GM21737 (cell line): ENCODE data around the gene FHIP2A.
"Not testable (repeated sequence)": the region's sequence is repeated elsewhere in the genome, so short reads cannot be mapped to it uniquely, and the experiment has no call there.

Experiments used
- ATAC-seq: cut with Tn5 transposase; IDR thresholded peaks from one replicate; pipeline ENCODE4 v1.9.1; 2021; ENCODE audit warnings: mild to moderate bottlenecking, moderate library complexity; ENCODE audit not compliant: unreplicated experiment

Gene FHIP2A

DNA sequence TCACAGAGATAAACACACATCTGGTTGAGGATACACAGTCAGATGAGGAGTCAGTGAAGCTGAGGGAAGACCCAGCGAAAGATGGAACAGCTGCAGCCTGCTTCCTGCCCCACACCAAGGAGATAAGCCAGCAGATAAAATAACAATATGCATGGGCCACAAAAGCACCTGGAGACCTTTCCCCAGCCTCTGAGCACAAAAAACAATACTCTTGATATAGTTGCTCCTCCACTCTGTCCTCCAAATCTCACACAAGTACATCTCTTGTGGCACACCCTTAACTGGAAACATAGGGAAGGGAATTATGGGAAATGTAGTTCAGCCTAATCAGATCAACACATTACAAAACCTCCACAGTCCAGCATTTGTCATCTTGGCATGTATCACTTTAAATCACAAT lies 9.7 kb upstream of the FHIP2A start:
- ATAC-seq = no peak

DNA sequence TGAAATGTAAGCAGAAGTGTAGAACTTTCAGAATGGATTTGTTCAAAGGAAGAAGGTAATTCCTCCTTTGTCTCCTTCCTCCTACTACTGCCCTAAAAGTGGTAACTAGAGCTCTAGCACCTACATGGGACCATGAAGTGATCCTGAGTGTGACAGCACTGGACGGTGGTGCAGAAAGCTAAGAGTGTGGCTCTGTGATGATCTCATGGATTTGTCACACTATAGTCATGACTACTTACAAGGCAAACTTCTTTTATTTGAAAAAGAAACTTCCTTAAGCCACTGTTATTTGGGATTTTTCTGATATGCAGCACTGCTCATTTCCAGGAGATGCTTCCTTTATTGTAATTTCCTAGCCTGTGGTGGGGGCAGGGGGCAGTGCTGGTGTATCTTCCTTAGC lies 5.8 kb upstream of the FHIP2A start:
- ATAC-seq = no peak

DNA sequence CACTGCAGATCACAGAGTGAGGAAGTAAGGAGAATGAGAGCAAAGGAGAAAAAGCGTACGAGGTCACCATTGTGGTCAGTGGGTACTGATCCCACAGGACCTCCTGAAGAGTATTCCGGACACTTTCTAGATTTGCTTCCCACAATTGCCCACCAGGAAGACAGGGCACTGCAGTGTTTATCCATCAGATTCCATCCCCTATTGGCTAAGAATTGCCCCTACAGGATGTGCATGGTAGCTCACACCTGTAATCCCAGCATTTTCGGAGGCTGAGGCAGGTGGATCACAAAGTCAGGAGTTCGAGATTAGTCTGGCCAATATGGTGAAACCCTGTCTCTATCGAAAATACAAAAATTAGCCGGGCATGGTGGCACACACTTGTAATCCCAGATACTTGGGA lies 5.3 kb upstream of the FHIP2A start:
- no peak for ATAC-seq

DNA sequence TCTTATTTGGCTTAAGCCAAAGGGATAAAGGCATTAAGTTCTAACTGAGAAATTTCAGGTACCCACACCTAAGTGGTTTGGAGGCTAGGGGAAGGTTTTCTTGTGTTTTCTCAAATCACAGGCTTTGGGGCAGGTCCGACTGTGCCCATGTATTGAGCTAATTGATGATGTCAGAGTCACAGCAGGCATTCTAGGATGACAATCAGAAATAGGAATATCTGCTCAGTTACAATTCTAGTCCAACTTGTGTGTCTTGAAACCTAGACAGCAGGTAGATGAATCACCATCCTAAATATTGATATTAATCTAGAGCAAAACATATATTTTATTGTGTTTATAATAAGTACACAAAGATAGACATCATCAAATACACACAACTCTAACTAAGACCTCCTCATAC lies 2.3 kb upstream of the FHIP2A start:
- no peak for ATAC-seq

DNA sequence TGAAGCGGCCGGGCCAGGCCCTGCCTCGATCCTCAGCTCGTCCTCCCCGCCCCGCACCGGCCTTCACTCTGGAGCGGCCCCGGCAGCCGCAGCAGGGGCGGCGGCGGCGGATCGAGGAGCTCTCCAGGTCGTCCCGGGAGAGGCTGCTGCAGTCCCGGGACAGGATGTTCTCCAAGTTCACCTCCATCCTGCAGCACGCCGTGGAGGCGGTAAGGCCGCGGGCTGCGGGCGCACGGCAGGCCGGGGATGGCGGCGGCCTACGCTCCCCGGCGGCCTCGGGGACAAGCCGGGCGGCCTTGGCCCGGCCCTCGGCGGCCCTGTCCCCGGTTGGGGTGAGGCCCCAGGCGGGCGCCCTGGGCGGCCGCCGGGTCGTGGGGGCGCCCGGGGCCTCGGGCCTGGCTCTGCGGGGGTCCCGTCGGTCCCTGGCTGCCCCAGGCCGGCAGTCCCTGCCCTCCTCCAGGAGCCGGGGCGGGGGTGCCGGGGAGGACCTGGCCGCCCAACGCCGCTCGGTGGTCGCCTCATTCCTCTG lies 399 bp downstream of the FHIP2A start:
- ATAC-seq = peak; percentile 33

DNA sequence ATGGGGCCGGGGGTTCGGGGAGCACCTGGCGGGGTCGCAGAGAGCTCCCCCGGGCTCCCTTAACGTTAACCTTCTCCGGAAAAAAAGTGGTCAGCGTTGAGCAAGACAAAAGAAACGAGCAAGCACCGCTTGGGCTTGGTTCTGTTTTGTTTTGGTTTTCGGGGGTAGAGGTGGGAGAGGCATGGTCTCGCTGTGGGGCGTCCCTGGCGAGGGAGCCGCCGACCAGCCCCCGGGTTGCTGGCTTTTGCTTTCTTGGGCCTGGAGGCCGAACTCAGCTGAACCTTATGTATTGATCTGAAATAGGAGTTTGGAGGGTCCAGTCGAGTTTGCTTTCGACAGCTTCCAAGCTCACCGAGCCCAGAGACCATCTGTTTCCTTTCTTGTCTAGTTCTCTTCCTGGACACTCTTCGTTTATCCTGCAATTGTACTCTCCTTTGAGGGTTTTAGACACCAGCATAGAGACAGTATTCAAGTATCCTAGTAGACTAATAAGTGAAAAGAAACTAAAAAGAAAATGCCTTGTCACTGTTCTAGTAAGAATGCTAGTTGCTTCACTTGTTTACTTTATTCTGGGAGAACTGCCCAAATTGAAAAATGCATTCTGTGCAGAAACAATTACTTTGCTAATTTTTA lies 980 bp downstream of the FHIP2A start:
- peak; percentile 20 for ATAC-seq

DNA sequence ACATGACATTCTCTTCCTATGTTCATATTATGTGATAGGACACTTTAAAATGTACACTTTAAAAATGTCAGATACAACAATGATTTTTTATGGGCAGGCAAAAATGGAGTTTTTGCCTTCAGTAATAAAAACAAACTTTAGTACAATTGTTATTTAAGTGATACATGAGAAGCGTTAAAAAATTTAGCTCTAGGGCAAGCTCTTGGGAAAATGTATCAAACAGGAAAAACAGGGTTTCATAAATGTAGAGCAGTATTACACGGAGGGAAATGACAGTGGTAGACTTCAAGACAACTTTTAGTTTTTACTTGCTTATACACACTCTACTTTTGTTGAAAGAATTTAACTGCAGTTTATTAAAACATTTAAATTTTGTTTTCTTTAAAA lies 1.5 kb downstream of the FHIP2A start:
- no peak for ATAC-seq

DNA sequence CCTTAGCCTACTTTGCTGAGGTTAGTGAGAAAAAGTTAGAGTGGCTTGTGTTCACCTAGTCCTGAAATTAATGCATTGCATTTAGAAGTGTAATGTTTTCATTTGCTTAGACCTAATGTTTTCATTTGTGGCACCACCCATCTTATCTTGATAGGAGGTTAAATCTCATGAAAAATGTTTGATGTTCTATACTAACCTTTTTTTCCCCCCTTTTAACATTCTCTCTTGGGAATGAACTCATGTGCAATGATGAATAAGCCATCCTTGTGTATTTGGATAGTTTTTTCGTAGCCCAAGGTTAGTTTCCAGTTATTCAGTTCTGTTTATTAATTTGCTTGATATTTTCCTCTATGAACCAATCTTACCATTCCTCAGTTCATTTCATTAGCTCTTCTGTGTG lies 2.8 kb downstream of the FHIP2A start:
- ATAC-seq = no peak

DNA sequence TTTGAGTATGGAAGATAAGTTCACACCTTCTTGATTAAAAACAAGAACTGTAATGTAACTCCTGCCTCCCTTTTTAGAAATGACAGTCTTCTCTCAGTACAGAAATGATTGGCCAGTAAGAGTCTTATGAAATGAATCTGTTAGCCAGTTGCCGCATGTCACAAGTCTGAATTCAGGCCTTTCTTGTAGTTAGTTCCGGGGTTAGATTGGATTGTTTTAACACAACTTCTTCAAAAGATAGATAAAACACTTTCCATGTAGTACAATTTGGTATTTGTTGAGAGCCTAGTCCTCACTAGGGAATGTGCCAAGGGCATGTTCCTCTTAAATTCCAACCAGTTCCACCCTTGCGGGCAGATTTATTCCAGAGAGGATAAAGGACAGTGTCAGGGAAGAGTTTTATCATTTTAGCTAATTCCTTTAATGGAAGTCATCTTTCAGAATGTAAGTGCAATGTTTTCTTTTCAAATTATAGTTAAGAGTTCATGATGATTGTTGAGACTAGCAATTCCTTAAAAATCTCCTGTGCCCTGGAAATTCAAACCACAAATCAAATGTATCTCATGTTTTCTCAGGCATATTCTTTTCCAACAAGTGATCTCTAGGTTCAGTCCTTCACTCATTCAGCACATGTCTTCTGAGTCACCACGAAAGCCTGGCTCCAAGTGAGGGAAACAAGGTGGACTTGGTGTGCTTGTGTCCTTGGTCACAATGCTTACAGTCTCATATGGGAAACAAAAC lies 4.1 kb downstream of the FHIP2A start:
- ATAC-seq = peak; percentile 50

DNA sequence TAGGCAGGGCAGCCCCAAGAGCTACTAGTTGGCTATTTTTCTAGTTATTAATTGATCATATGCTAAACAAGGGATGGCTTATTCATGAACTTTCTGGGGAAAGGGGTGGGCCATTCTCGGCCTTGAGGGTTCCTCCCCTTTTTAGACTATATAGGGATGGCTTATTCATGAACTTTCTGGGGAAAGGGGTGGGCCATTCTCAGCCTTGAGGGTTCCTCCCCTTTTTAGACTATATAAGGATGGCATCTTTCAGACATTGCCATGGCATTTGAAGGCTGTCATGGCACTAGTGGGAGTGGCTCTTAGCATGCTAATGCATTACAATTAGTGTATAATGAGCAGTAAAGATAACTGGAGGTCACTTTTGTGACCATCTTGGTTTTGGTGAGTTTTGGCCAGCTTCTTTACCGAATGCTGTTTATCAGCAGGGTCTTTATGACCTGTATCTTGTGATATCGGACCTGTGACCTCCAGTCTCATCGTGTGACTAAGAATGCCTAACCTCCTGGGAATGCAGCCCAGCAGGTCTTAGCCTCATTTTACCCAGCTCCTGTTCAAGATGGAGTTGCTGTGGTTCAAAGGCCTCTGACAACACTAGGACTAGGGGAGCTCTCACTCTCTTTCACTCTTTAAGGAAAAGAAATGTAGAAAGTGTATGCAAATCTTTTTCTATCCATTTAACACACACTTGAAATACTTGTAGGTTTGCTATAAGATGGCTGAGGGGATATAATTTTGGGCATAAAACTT lies 7.8 kb downstream of the FHIP2A start:
- ATAC-seq = no peak

DNA sequence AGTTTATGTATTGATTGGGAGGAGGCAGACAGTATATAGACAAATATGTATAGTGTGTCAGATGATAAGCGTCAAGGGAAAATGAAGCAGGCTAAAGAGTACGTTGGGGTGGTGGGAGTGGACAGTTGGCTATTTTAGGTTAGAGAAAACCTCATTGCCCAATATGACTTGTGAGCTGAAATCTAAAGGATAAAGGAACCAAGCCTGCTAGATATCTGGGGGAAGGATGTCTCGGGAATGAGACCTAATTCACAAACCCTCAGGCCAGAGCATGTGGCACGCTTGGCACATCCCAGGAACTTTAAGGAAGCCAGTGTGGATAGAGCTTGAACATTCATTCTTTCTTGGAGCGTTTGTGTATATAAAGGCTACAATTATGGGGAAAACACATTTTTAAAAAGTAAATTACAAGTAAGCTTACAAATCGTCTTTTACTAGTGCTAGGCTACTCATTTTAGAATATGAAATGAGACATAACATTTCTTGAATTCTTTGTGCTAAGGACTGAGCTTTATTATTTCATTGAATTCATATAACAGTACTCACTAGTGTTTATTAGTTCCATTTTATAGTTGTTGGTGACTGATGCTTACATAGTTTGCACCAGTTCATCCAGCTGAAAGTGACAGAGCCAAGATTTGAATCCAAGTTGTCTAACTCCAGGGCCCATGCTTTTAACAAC lies 9.7 kb downstream of the FHIP2A start:
- ATAC-seq = no peak

DNA sequence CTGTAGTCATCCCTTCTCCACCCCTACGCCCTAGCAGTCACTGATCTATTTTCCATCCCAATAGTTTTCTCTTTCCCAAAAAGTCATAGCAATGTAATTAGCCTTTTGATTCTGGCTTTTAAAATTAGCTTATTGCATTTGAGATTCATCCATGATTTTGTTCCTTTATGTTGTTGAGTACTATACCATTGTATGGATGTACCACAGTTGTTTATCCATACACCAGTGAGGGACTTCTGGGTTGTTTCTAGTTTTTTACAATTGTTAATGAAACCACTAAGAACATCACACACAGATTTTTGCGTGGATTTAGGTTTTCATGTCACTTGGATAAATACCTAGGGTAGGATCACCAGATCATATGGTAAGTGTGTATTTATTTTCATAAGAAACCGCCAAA lies 16.1 kb downstream of the FHIP2A start:
- ATAC-seq = no peak

DNA sequence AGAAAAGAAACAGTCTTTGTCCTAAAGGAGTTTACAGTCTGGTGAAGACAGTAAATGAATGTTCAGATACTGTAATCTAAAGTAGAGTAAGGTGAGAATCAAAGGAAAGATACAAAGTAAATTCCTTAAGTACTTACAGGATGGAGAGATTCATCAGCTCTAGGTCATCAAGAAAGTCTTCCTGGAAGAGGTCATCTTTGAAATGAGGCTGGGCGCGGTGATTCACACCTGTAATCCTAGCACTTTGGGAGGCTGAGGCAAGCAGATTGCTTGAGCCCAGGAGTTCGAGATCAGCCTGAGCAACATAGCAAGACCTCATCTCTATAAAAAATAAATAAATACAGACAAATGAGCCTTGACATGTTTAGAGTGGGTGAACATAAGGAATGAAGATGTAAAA lies 18.3 kb downstream of the FHIP2A start:
- ATAC-seq = no peak

DNA sequence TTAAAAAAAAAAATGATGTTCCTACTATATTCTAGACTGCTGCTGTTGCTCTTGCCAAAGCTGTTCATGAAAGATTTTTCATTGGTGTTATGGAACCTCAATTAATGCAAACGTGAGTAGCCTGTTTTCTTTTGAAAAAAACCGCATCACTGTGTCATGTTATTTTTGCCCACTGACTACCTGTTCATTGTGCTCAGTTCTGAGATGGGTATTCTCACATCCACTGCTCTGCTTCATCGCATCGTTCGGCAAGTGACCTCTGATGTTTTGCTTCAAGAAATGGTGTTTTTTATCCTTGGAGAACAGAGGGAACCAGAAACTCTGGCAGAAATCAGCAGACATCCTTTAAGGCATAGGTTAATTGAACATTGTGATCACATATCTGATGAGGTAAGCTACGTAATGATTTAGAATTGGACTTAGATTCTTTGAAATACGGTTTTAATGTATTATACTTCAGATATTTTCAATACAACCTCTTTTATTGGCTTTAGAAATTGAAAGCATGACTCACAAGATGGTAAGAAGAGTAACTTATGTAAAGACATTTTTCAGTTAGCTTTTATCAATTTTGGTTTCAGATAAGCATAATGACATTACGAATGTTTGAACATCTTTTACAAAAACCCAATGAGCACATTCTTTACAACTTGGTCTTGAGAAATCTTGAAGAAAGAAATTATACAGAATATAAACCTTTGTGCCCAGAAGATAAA lies 24.6 kb downstream of the FHIP2A start:
- no peak for ATAC-seq

DNA sequence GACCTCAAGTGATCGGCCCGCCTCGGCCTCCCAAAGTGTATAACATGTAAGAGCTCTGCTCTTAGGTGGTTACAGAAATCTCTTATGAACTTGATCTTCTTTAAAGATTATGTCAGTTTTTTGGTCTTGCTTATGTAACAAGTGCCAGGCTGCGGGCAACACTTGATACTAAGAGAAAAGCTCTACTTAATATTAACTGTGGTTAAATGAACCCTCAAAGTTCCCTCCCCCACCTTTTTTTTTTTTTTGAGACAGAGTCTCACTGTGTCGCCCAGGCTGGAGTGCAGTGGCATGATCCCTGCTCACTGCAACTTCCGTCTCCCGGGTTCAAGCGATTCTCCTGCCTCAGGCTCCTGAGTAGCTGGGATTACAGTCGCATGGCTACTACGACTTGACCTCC lies 25.9 kb downstream of the FHIP2A start:
- ATAC-seq = not testable (repeated sequence)

DNA sequence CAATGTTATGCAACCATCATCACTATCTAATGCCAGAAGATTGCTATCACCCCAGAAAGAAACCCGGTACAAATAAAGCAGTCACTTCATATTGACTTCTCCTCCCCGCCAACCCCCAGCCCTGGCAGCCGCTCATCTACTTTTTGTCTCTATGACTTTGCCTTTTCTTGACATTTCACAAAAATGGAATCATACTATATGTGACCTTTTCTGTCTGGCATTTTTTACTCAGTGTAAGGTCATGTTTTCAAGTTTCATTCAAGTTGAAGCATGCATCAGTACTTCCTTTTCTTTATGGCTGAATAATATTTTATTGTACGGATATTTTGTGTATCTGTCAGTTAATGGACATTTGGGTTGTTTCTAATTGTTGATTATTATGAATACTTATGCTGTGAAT lies 28.1 kb downstream of the FHIP2A start:
- no peak for ATAC-seq

DNA sequence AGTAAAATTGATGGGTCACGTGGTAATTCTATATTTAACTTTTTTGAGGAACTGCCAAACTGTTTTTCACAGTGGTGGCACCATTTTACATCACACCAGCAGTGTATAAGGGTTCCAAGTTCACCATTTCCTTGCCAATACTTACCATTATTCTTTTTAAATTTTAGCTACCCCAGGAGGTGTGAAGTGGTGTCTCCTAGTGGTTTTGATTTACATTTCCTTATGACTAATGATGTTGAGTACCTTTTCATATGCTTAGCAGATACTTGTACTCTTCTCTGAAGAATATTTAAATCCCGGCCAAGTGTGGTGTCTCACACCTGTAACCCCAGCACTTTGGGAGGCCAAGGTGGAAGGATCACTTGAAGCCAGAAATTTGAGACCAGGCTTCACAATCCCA lies 28.5 kb downstream of the FHIP2A start:
- ATAC-seq = no peak

DNA sequence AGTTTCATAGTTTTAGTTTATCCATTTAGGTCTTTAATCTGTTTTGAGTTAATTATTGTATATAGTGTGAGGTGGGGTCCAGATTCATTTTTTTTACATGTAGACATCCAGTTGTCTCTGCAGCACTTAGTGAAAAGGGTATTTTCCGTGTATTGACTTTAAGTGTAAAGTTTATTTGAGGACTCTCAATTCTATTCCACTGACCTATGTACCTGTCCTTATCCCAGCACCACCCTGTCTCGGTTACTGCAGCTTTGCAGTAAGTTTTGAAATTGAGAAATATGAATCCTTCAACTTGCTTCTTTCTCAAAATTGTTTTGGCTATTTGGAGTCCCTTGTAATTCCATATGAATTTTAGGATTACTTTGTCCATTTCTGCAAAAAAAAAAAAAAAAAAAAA lies 29.8 kb downstream of the FHIP2A start:
- ATAC-seq = no peak

DNA sequence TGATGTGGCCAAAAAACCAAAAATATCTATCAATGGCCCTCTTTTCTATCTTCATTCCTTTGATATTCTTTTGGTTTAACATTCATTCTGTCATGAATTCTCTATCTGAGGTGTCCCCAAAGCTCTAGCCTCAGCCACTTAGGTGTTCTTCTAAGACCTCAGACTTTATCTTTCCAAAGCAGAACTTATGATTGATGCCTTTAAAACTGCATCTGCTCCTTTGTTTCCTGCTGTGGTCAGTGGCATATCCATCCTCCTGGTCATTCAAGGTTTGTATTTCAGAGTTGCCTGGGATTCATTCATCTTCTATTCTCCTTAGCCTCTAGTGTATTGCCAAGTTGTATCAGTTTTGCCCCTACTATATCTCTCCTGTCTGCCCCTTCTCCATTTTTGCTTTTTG lies 30.6 kb downstream of the FHIP2A start:
- no peak for ATAC-seq

DNA sequence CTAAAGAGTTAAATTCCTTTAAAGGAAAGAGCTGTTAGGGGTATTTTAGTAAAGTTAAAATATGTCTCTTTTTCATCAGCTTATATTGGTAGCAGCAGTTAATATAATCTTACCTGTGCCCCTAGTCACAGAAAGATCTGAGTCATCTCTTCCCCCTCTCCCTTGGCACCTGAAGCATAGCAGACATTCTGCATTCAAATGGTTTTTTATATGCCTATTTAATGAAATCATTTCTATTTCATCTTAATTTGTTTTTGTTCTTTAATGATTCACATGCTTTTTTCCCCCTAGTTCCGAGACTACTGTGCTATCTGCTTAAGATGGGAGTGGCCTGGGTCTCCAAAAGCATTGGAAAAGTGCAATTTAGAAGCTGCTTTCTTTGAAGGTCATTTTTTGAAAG lies 33.3 kb downstream of the FHIP2A start:
- no peak for ATAC-seq
